Adrenal gland (tissue), 5 donors: Measurements from ENCODE around the gene B4GALNT3.

Experiments used
- CTCF ChIP-seq, 6 experiments: fragments of 450-650 bp in 4 of 6; fragments of 200-600 bp in 2 of 6; sonication (generic) in 1 of 6; IDR thresholded peaks; 1 replicate in 5 of 6; 2 replicates in 1 of 6; pipeline versions ENCODE4 v1.5.1 to v1.8.0; 2016 to 2021; ENCODE audit warnings: antibody characterized with exemption in 6 of 6, mild to moderate bottlenecking in 2 of 6, moderate library complexity in 1 of 6
- POLR2A ChIP-seq, 2 donors: fragments of 450-650 bp; IDR thresholded peaks; one replicate each; pipeline ENCODE4 v1.6.1; 2017; ENCODE audit warnings: antibody characterized with exemption in 2 of 2, mild to moderate bottlenecking in 2 of 2, moderate library complexity in 1 of 2
- donor health status: DM: no; HTN: no; CAD: no.

- TF ChIP-seq CTCF (IDR thresholded peaks at IDR 0.05) (no peak), POLR2A (IDR thresholded peaks at IDR 0.05) (no peak)
Measured at GRCh38 chr12:460261-461230, 807 bp downstream of the B4GALNT3 start.
